Suprapubic skin (tissue), 4 donors: ENCODE results near the gene PHACTR4. TPM values are rescaled to one million over a fixed set of nuclear protein-coding genes. Genes with fewer than 3 reads are reported as not detected.

Experiments
- DNase-seq, 2 donors: peaks; one replicate each; pipeline ENCODE4 v3.0.0-alpha.2; 2019; ENCODE audit warnings: low spot score in 2 of 2
- H3K27ac ChIP-seq: fragments of 200-600 bp; sonication (generic); one replicate; pipeline ENCODE4 v1.5.1; 2019
- H3K27me3 ChIP-seq: fragments of 200-600 bp; sonication (generic); one replicate; pipeline ENCODE4 v1.5.1; 2019
- H3K36me3 ChIP-seq: fragments of 200-600 bp; sonication (generic); one replicate; pipeline ENCODE4 v1.5.1; 2019
- H3K4me1 ChIP-seq: fragments of 200-600 bp; sonication (generic); one replicate; pipeline ENCODE4 v1.5.1; 2019
- H3K4me3 ChIP-seq: fragments of 200-600 bp; sonication (generic); one replicate; pipeline ENCODE4 v1.5.1; 2019; ENCODE audit warnings: mild to moderate bottlenecking
- H3K9me3 ChIP-seq: fragments of 200-600 bp; sonication (generic); one replicate; pipeline ENCODE4 v1.5.1; 2019
- EP300 ChIP-seq: sonication (generic); formaldehyde crosslinking; IDR thresholded peaks from one replicate; pipeline ENCODE4 v1.6.1; 2017; ENCODE audit warnings: antibody characterized with exemption
- POLR2A ChIP-seq, 2 donors: fragments of 450-650 bp; IDR thresholded peaks; one replicate each; pipeline ENCODE4 v1.6.1; 2017; ENCODE audit warnings: antibody characterized with exemption in 2 of 2, mild to moderate bottlenecking in 2 of 2, moderate library complexity in 2 of 2
- POLR2AphosphoS5 ChIP-seq, 3 donors: sonication (generic); formaldehyde crosslinking; IDR thresholded peaks; one replicate each; pipeline ENCODE4 v1.6.1; 2017; ENCODE audit warnings: antibody characterized with exemption in 3 of 3
- WGBS: methylation state at CpG from one replicate; pipeline ENCODE4 v1.1.5; 2018; 5-methylcytosine and 5-hydroxymethylcytosine counted together
- total RNA-seq, 4 donors: library from RNA; depleted of rRNA; stranded (reverse); fragments of >200 nt; gene quantifications; one replicate each; pipeline ENCODE4 v1.1.0, GENCODE V29; 2016
- TF ChIP-seq, protein P1 (sequence below), 2 donors: fragments of 200-600 bp in 1 of 2; fragments of 450-650 bp in 1 of 2; sonication (generic) in 1 of 2; IDR thresholded peaks; one replicate each; pipeline ENCODE4 v1.5.1; 2016 to 2019; ENCODE audit warnings: antibody characterized with exemption in 2 of 2, mild to moderate bottlenecking in 1 of 2, moderate library complexity in 1 of 2

The PHACTR4 gene
- total RNA-seq, 4 donors from 2014 or later: 29.0 to 64.2 (median 47.5) TPM

DNA sequence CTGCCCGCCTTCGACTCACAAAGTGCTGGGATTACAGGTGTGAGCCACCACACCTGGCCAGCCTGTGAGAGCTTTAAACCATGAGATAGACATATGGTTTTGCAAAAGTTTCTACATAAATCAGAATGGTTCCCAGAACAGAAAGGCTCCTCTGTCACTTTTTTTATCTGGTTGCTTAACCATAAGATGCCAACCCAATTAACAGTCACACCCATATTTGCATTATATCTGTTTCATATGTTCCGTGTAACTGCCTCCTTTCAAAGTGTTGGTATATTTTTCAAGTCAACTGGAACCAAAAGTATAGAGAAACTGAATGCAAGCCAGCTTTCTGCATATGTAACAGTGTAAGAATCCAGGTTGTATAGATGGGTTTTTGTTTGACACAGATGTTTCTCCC, 112.6 kb downstream of the PHACTR4 start:
- no peak for DNase-seq
- Histone ChIP-seq H3K36me3 (peaks cover 81% of the 10 kb centered on the region), H3K4me1 (no peaks in the 10 kb centered on the region), H3K9me3 (no peaks in the 10 kb centered on the region), H3K27me3 (no peaks in the 10 kb centered on the region), H3K27ac (no peak overlapping the region), H3K4me3 (no peak overlapping the region)
- WGBS: 82% methylated on average over 3 of the region's 3 CpGs
- TF ChIP-seq, protein P1, sequence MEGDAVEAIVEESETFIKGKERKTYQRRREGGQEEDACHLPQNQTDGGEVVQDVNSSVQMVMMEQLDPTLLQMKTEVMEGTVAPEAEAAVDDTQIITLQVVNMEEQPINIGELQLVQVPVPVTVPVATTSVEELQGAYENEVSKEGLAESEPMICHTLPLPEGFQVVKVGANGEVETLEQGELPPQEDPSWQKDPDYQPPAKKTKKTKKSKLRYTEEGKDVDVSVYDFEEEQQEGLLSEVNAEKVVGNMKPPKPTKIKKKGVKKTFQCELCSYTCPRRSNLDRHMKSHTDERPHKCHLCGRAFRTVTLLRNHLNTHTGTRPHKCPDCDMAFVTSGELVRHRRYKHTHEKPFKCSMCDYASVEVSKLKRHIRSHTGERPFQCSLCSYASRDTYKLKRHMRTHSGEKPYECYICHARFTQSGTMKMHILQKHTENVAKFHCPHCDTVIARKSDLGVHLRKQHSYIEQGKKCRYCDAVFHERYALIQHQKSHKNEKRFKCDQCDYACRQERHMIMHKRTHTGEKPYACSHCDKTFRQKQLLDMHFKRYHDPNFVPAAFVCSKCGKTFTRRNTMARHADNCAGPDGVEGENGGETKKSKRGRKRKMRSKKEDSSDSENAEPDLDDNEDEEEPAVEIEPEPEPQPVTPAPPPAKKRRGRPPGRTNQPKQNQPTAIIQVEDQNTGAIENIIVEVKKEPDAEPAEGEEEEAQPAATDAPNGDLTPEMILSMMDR (IDR thresholded peaks at IDR 0.05): no peak
- TF ChIP-seq POLR2AphosphoS5 (IDR thresholded peaks at IDR 0.05) (no peak), EP300 (no peak), POLR2A (IDR thresholded peaks at IDR 0.05) (no peak)

DNA sequence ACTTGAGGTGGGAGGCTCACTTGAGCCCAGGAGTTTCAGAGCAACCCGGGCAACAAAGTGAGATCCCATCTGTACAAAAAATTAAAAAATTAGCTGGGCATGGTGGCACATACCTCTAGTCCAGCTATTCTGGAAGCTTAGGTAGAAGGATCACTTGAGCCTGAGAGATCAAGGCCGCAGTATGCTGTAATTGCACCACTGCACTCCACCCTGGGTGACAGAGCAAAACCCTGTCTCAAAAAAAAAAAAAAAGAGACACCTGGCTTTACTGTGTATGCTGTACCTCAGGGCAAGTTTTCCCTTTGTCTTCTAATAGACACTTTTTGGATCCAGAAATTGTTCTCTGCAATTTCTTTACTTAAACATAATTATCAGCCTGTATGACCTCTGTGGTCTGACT, 113.2 kb downstream of the PHACTR4 start:
- DNase-seq: no peak
- H3K9me3 ChIP-seq: no peaks in the 10 kb centered on the region
- TF ChIP-seq POLR2A (IDR thresholded peaks at IDR 0.05): no peak
- TF ChIP-seq, protein P1 (IDR thresholded peaks at IDR 0.05): no peak
- no peak for TF ChIP-seq EP300
- no peak for TF ChIP-seq POLR2AphosphoS5 (IDR thresholded peaks at IDR 0.05)
- H3K4me3 ChIP-seq: no peak overlapping the region
- no peaks in the 10 kb centered on the region for H3K4me1 ChIP-seq
- H3K36me3 ChIP-seq: peaks cover 77% of the 10 kb centered on the region
- 75% methylated on average over 2 of the region's 2 CpGs for WGBS
- H3K27me3 ChIP-seq: no peaks in the 10 kb centered on the region
- no peak overlapping the region for H3K27ac ChIP-seq

DNA sequence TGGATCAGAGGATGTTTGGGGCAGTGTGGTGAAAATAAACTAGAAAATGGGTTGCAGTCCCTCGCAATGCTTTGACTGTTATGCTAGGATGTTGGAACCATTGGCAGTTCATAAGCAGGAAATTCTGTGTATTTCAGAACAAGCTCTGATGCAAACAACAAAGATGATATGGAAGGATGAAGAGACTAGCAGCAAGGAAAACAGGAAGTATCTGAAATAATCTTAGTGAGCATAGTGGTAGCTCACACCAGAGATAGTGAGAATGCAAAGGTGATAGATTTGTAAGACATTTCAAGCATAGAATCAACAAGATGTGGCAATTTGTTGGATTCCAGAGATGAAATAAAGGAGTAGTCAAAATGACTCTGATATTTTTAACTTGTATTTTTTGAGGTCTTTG, 125.2 kb downstream of the PHACTR4 start:
- Histone ChIP-seq H3K36me3 (peaks cover 87% of the 10 kb centered on the region), H3K4me3 (no peak overlapping the region), H3K27ac (no peak overlapping the region), H3K4me1 (no peaks in the 10 kb centered on the region), H3K9me3 (no peaks in the 10 kb centered on the region), H3K27me3 (no peaks in the 10 kb centered on the region)
- no peak for DNase-seq
- TF ChIP-seq POLR2AphosphoS5 (IDR thresholded peaks at IDR 0.05) (no peak), POLR2A (IDR thresholded peaks at IDR 0.05) (no peak), EP300 (no peak)
- TF ChIP-seq, protein P1 (IDR thresholded peaks at IDR 0.05): no peak
- WGBS: 97% methylated on average over 1 of the region's 1 CpG

DNA sequence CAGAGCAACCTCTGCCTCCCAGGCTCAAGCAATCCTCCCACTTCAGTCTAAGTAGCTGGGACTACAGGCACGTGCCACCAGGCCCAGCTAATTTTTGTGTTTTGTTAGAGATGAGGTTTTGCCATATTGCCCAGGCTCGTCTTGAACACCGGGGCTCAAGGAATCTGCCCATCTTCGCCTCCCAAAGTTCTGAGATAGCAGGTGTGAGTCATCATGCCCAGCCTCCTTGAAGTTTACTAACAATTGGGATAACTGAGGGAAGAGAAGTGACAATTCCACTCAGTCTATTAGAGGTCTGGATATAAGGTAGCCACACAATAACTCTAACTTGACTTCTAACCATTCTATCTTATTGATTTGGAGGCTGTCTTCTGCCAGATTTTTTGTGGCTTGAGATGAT, 130.0 kb downstream of the PHACTR4 start:
- no peak overlapping the region for H3K27ac ChIP-seq
- WGBS: 72% methylated on average over 4 of the region's 4 CpGs
- TF ChIP-seq POLR2AphosphoS5 (IDR thresholded peaks at IDR 0.05) (no peak), POLR2A (IDR thresholded peaks at IDR 0.05) (no peak), EP300 (no peak)
- TF ChIP-seq, protein P1 (IDR thresholded peaks at IDR 0.05): no peak
- no peaks in the 10 kb centered on the region for H3K4me1 ChIP-seq
- no peak overlapping the region for H3K4me3 ChIP-seq
- H3K27me3 ChIP-seq: no peaks in the 10 kb centered on the region
- no peak for DNase-seq
- peaks cover 44% of the 10 kb centered on the region for H3K36me3 ChIP-seq
- H3K9me3 ChIP-seq: no peaks in the 10 kb centered on the region

DNA sequence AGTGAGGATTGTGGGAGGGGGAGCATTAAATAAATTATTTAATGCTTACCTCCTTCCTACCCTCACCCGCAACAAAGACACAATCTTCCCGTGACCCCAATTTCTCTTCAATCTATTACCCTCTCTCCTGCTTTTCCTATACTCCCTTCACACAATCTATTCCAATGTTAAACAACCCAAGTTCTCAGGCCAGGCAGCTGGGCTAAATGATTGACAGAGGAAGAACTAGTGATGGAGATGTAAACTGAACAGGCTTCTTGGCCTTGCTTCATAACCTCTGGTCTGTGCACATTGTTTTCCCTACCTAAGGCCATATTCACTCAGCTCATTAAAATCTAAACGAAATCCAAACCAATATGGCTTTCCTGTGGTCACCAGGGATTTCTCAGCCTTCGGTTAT, 132.4 kb downstream of the PHACTR4 start:
- Histone ChIP-seq H3K36me3 (peaks cover 23% of the 10 kb centered on the region), H3K9me3 (no peaks in the 10 kb centered on the region), H3K27me3 (no peaks in the 10 kb centered on the region), H3K4me1 (peaks cover 11% of the 10 kb centered on the region), H3K27ac (no peak overlapping the region), H3K4me3 (no peak overlapping the region)
- TF ChIP-seq EP300 (no peak), POLR2AphosphoS5 (IDR thresholded peaks at IDR 0.05) (no peak)
- 75% methylated on average over 4 of the region's 4 CpGs for WGBS
- no peak for DNase-seq

DNA sequence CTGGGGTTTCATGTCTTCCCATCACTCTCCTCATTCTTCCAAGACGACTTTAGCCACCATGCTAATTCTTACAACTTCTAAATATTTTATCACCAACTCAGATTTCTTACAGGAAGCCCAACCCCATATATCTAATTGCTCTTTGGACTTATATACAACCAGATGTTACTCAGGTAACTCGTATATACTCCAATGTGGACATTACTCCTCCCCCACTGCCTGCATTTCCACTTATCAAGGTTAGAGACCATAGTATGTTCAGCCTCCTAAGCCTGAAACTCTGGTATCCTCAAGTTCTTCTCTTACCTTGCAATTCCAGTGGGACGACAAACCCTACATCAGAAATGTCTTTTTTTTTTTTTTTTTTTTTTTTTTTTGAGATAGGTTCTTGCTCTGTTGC, 133.6 kb downstream of the PHACTR4 start:
- WGBS: 79% methylated on average over 3 of the region's 3 CpGs
- H3K9me3 ChIP-seq: no peaks in the 10 kb centered on the region
- no peak overlapping the region for H3K27ac ChIP-seq
- no peaks in the 10 kb centered on the region for H3K27me3 ChIP-seq
- H3K4me3 ChIP-seq: no peak overlapping the region
- peaks cover 13% of the 10 kb centered on the region for H3K36me3 ChIP-seq
- TF ChIP-seq, protein P1 (IDR thresholded peaks at IDR 0.05): no peak
- TF ChIP-seq EP300 (no peak), POLR2A (IDR thresholded peaks at IDR 0.05) (no peak), POLR2AphosphoS5 (IDR thresholded peaks at IDR 0.05) (no peak)
- peaks cover 23% of the 10 kb centered on the region for H3K4me1 ChIP-seq
- no peak for DNase-seq
